ENCODE data around the gene G2E3.

DNA sequence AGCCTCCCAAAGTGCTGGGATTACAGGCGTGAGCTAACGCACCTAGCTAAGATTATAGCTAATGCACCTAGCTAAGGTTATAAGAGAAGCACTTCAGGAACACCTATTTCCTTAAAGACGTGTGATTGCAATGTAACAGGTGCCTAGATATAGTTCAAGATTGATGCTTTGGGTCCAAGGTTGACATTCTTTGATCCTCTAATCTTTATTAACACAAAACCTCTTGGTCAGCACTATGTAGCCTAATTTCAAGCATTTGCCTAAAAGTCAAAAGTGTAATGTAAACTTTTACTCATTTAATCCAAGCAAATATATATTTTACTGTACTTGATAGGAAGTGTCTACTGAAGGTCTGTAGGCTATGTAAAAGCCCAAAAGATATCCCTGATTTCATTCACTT is 99.7 kb downstream of the G2E3 start:
- TF ChIP-seq, protein P1, sequence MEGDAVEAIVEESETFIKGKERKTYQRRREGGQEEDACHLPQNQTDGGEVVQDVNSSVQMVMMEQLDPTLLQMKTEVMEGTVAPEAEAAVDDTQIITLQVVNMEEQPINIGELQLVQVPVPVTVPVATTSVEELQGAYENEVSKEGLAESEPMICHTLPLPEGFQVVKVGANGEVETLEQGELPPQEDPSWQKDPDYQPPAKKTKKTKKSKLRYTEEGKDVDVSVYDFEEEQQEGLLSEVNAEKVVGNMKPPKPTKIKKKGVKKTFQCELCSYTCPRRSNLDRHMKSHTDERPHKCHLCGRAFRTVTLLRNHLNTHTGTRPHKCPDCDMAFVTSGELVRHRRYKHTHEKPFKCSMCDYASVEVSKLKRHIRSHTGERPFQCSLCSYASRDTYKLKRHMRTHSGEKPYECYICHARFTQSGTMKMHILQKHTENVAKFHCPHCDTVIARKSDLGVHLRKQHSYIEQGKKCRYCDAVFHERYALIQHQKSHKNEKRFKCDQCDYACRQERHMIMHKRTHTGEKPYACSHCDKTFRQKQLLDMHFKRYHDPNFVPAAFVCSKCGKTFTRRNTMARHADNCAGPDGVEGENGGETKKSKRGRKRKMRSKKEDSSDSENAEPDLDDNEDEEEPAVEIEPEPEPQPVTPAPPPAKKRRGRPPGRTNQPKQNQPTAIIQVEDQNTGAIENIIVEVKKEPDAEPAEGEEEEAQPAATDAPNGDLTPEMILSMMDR (IDR thresholded peaks at IDR 0.05), result no peak
- TF ChIP-seq EP300 (IDR thresholded peaks at IDR 0.05) (no peak), POLR2A (IDR thresholded peaks at IDR 0.05) (no peak)
